Measurements from ENCODE around the gene ADAMTS17.

ADAMTS17 gene

GRCh38 chr15:100341750-100342560 lies at the start of gene ADAMTS17:
Gene ADAMTS17, minus strand, starts transcription at chr15:100341975. Its CDS starts 76 bp downstream, at chr15:100341899.
- Histone ChIP-seq H3K27me3 (ENCODE audit: control insufficient read depth, insufficient read depth, low read length) (peaks cover 68% of the 10 kb centered on the region), H3K27ac (ENCODE audit: low read depth, low read length) (no peak within 1 kb of the TSS), H3K36me3 (ENCODE audit: control insufficient read depth, insufficient read depth, low read length) (no peaks in the 10 kb centered on the region), H3K9me3 (ENCODE audit: control insufficient read depth, insufficient read depth, low read depth, low read length) (no peaks in the 10 kb centered on the region), H3K4me3 (ENCODE audit: low read depth, low read length) (peak within 1 kb of the TSS; percentile 74), H3K9ac (ENCODE audit: low read length) (peak within 1 kb of the TSS; percentile 53), H3K4me1 (ENCODE audit: control insufficient read depth, insufficient read depth, low read length) (peaks cover 9% of the 10 kb centered on the region; the same call in 1 of the 2 replicates)

GRCh38 chr15:100385300-100386050 lies 43.7 kb upstream of the ADAMTS17 start:
- no peaks in the 10 kb centered on the region for H3K36me3 ChIP-seq (ENCODE audit: control insufficient read depth, insufficient read depth, low read length)

GRCh38 chr15:100384108-100384410 lies 42.3 kb upstream of the ADAMTS17 start:
- H3K9me3 ChIP-seq (ENCODE audit: control insufficient read depth, insufficient read depth, low read depth, low read length): peaks cover 57% of the 10 kb centered on the region
- no peak overlapping the region for H3K4me3 ChIP-seq (ENCODE audit: low read depth, low read length)
- no peak overlapping the region for H3K9ac ChIP-seq (ENCODE audit: low read length)
- H3K27ac ChIP-seq (ENCODE audit: low read depth, low read length): no peak overlapping the region
- no peaks in the 10 kb centered on the region for H3K27me3 ChIP-seq (ENCODE audit: control insufficient read depth, insufficient read depth, low read length)
- no peaks in the 10 kb centered on the region for H3K4me1 ChIP-seq (ENCODE audit: control insufficient read depth, insufficient read depth, low read length)
- no peaks in the 10 kb centered on the region for H3K36me3 ChIP-seq (ENCODE audit: control insufficient read depth, insufficient read depth, low read length)

More at GRCh38 chr15:100385300-100386050, 43.7 kb upstream of the ADAMTS17 start:
- Histone ChIP-seq H3K4me3 (ENCODE audit: low read depth, low read length) (no peak overlapping the region), H3K27ac (ENCODE audit: low read depth, low read length) (no peak overlapping the region), H3K9me3 (ENCODE audit: control insufficient read depth, insufficient read depth, low read depth, low read length) (peaks cover 53% of the 10 kb centered on the region), H3K27me3 (ENCODE audit: control insufficient read depth, insufficient read depth, low read length) (no peaks in the 10 kb centered on the region), H3K9ac (ENCODE audit: low read length) (no peak overlapping the region), H3K4me1 (ENCODE audit: control insufficient read depth, insufficient read depth, low read length) (no peaks in the 10 kb centered on the region)

- no peaks in the 10 kb centered on the region for H3K4me1 ChIP-seq (ENCODE audit: control insufficient read depth, insufficient read depth, low read length)
- H3K9ac ChIP-seq (ENCODE audit: low read length): no peak overlapping the region
- H3K27me3 ChIP-seq (ENCODE audit: control insufficient read depth, insufficient read depth, low read length): no peaks in the 10 kb centered on the region
- H3K4me3 ChIP-seq (ENCODE audit: low read depth, low read length): no peak overlapping the region
- no peak overlapping the region for H3K27ac ChIP-seq (ENCODE audit: low read depth, low read length)
- peaks cover 57% of the 10 kb centered on the region for H3K9me3 ChIP-seq (ENCODE audit: control insufficient read depth, insufficient read depth, low read depth, low read length)
- no peaks in the 10 kb centered on the region for H3K36me3 ChIP-seq (ENCODE audit: control insufficient read depth, insufficient read depth, low read length)
Measured at GRCh38 chr15:100383302-100384107, 41.7 kb upstream of the ADAMTS17 start.

- Histone ChIP-seq H3K9ac (ENCODE audit: low read length) (no peak overlapping the region), H3K27ac (ENCODE audit: low read depth, low read length) (no peak overlapping the region), H3K4me3 (ENCODE audit: low read depth, low read length) (peak overlapping the region; percentile 79)
Measured at GRCh38 chr15:100373942-100374341, 32.2 kb upstream of the ADAMTS17 start.

GRCh38 chr15:100373120-100373896 lies 31.5 kb upstream of the ADAMTS17 start:
- no peaks in the 10 kb centered on the region for H3K36me3 ChIP-seq (ENCODE audit: control insufficient read depth, insufficient read depth, low read length)
- H3K4me1 ChIP-seq (ENCODE audit: control insufficient read depth, insufficient read depth, low read length): no peaks in the 10 kb centered on the region
- H3K27ac ChIP-seq (ENCODE audit: low read depth, low read length): no peak overlapping the region
- H3K4me3 ChIP-seq (ENCODE audit: low read depth, low read length): peak overlapping the region; percentile 79
- H3K27me3 ChIP-seq (ENCODE audit: control insufficient read depth, insufficient read depth, low read length): peaks cover 44% of the 10 kb centered on the region
- H3K9ac ChIP-seq (ENCODE audit: low read length): peak overlapping the region; percentile 23
- H3K9me3 ChIP-seq (ENCODE audit: control insufficient read depth, insufficient read depth, low read depth, low read length): peaks cover 11% of the 10 kb centered on the region; the same call in 1 of the 2 replicates

More at GRCh38 chr15:100373942-100374341, 32.2 kb upstream of the ADAMTS17 start:
- peaks cover 11% of the 10 kb centered on the region; the same call in 1 of the 2 replicates for H3K9me3 ChIP-seq (ENCODE audit: control insufficient read depth, insufficient read depth, low read depth, low read length)
- no peaks in the 10 kb centered on the region for H3K4me1 ChIP-seq (ENCODE audit: control insufficient read depth, insufficient read depth, low read length)
- no peaks in the 10 kb centered on the region for H3K36me3 ChIP-seq (ENCODE audit: control insufficient read depth, insufficient read depth, low read length)
- H3K27me3 ChIP-seq (ENCODE audit: control insufficient read depth, insufficient read depth, low read length): peaks cover 44% of the 10 kb centered on the region

- H3K9ac ChIP-seq (ENCODE audit: low read length): no peak overlapping the region
- H3K27ac ChIP-seq (ENCODE audit: low read depth, low read length): no peak overlapping the region
- H3K27me3 ChIP-seq (ENCODE audit: control insufficient read depth, insufficient read depth, low read length): peaks cover 44% of the 10 kb centered on the region
- H3K4me3 ChIP-seq (ENCODE audit: low read depth, low read length): peak overlapping the region; percentile 79
- H3K9me3 ChIP-seq (ENCODE audit: control insufficient read depth, insufficient read depth, low read depth, low read length): peaks cover 11% of the 10 kb centered on the region; the same call in 1 of the 2 replicates
- no peaks in the 10 kb centered on the region for H3K4me1 ChIP-seq (ENCODE audit: control insufficient read depth, insufficient read depth, low read length)
- no peaks in the 10 kb centered on the region for H3K36me3 ChIP-seq (ENCODE audit: control insufficient read depth, insufficient read depth, low read length)
Measured at GRCh38 chr15:100372739-100373119, 31.0 kb upstream of the ADAMTS17 start.

GRCh38 chr15:100355342-100355741 lies 13.6 kb upstream of the ADAMTS17 start:
- no peaks in the 10 kb centered on the region; the same call in 1 of the 2 replicates for H3K27me3 ChIP-seq (ENCODE audit: control insufficient read depth, insufficient read depth, low read length)
- no peaks in the 10 kb centered on the region for H3K4me1 ChIP-seq (ENCODE audit: control insufficient read depth, insufficient read depth, low read length)
- no peaks in the 10 kb centered on the region for H3K36me3 ChIP-seq (ENCODE audit: control insufficient read depth, insufficient read depth, low read length)
- H3K4me3 ChIP-seq (ENCODE audit: low read depth, low read length): no peak overlapping the region
- H3K9me3 ChIP-seq (ENCODE audit: control insufficient read depth, insufficient read depth, low read depth, low read length): no peaks in the 10 kb centered on the region
- H3K27ac ChIP-seq (ENCODE audit: low read depth, low read length): no peak overlapping the region
- H3K9ac ChIP-seq (ENCODE audit: low read length): no peak overlapping the region

GRCh38 chr15:100353449-100353848 lies 11.7 kb upstream of the ADAMTS17 start:
- Histone ChIP-seq H3K9me3 (ENCODE audit: control insufficient read depth, insufficient read depth, low read depth, low read length) (no peaks in the 10 kb centered on the region), H3K36me3 (ENCODE audit: control insufficient read depth, insufficient read depth, low read length) (no peaks in the 10 kb centered on the region), H3K4me1 (ENCODE audit: control insufficient read depth, insufficient read depth, low read length) (peaks cover 8% of the 10 kb centered on the region; the same call in 1 of the 2 replicates), H3K9ac (ENCODE audit: low read length) (no peak overlapping the region), H3K27me3 (ENCODE audit: control insufficient read depth, insufficient read depth, low read length) (peaks cover 8% of the 10 kb centered on the region), H3K27ac (ENCODE audit: low read depth, low read length) (no peak overlapping the region), H3K4me3 (ENCODE audit: low read depth, low read length) (no peak overlapping the region)

All from HUES6 (cell line).